Panc1 (cell line): ENCODE data around the gene SNTB2.

Experiments used
- POLR2AphosphoS5 ChIP-seq: IDR thresholded peaks from 2 replicates; pipeline ENCODE4 v1.6.1; 2012; ENCODE audit warnings: mild to moderate bottlenecking, low read depth, low read length, moderate library complexity
- SIN3A ChIP-seq: IDR thresholded peaks from 2 replicates; pipeline ENCODE4 v1.6.1; 2012; ENCODE audit warnings: low read depth, mild to moderate bottlenecking, low read length, moderate library complexity, borderline replicate concordance; ENCODE audit not compliant: insufficient read depth
- TCF7L2 ChIP-seq: IDR thresholded peaks from 2 replicates; pipeline ENCODE4 v1.6.1; 2011; ENCODE audit warnings: mild to moderate bottlenecking, low read depth, low read length, inconsistent platforms
- TF ChIP-seq, protein P1 (sequence below): fragments of 450-650 bp; IDR thresholded peaks from 2 replicates; pipeline ENCODE4 v1.5.1; 2017; ENCODE audit warnings: mild to moderate bottlenecking
- TF ChIP-seq, protein P2 (sequence below), 2 experiments: IDR thresholded peaks; 2 replicates each; pipeline ENCODE4 v1.6.1; 2011 to 2012; ENCODE audit warnings: low read depth in 2 of 2, control low read depth in 1 of 2, low read length in 1 of 2, mild to moderate bottlenecking in 1 of 2, moderate library complexity in 1 of 2; ENCODE audit not compliant: insufficient read depth in 1 of 2

DNA sequence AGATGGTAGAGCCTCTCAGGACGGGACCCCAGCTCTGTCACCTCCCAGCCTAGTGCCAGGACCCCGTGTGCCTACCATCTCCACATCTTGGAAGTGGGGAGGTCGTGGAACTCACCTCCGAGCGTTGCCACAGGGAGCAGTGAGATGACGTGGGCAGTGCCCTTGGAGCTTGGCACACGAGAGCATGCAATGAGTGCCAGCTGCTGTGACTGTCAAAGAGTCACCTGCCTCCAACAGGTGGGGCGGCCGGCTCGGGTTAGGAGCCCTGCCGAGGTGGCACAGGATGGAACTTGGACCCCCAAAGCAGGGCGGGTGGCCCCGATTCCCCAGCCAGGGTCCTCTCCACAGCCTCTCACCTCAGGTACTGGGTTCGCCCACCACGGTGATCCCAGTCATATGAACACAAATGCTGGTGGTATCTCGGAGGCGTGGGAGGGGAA lies 129.7 kb downstream of the SNTB2 start:
- TF ChIP-seq, protein P1, sequence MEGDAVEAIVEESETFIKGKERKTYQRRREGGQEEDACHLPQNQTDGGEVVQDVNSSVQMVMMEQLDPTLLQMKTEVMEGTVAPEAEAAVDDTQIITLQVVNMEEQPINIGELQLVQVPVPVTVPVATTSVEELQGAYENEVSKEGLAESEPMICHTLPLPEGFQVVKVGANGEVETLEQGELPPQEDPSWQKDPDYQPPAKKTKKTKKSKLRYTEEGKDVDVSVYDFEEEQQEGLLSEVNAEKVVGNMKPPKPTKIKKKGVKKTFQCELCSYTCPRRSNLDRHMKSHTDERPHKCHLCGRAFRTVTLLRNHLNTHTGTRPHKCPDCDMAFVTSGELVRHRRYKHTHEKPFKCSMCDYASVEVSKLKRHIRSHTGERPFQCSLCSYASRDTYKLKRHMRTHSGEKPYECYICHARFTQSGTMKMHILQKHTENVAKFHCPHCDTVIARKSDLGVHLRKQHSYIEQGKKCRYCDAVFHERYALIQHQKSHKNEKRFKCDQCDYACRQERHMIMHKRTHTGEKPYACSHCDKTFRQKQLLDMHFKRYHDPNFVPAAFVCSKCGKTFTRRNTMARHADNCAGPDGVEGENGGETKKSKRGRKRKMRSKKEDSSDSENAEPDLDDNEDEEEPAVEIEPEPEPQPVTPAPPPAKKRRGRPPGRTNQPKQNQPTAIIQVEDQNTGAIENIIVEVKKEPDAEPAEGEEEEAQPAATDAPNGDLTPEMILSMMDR = no peak
- TF ChIP-seq, protein P2, sequence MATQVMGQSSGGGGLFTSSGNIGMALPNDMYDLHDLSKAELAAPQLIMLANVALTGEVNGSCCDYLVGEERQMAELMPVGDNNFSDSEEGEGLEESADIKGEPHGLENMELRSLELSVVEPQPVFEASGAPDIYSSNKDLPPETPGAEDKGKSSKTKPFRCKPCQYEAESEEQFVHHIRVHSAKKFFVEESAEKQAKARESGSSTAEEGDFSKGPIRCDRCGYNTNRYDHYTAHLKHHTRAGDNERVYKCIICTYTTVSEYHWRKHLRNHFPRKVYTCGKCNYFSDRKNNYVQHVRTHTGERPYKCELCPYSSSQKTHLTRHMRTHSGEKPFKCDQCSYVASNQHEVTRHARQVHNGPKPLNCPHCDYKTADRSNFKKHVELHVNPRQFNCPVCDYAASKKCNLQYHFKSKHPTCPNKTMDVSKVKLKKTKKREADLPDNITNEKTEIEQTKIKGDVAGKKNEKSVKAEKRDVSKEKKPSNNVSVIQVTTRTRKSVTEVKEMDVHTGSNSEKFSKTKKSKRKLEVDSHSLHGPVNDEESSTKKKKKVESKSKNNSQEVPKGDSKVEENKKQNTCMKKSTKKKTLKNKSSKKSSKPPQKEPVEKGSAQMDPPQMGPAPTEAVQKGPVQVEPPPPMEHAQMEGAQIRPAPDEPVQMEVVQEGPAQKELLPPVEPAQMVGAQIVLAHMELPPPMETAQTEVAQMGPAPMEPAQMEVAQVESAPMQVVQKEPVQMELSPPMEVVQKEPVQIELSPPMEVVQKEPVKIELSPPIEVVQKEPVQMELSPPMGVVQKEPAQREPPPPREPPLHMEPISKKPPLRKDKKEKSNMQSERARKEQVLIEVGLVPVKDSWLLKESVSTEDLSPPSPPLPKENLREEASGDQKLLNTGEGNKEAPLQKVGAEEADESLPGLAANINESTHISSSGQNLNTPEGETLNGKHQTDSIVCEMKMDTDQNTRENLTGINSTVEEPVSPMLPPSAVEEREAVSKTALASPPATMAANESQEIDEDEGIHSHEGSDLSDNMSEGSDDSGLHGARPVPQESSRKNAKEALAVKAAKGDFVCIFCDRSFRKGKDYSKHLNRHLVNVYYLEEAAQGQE (IDR thresholded peaks at IDR 0.05; ENCODE audit: insufficient read depth in 1 of 2, low read depth in 2 of 2, low read length in 1 of 2) = no peak
- TF ChIP-seq POLR2AphosphoS5 = no peak
- TF ChIP-seq TCF7L2 = no peak
- no peak for TF ChIP-seq SIN3A
